OCI-LY1 (cell line): ENCODE measurements around the gene RFX5.
A peak's percentile ranks its signal among the peaks of the same experiment; 100 is the strongest.

Source experiments
- H2AFZ ChIP-seq: fragments of 200-600 bp; sonication (generic), shearing (Covaris generic); 2 replicates; pipeline ENCODE4 v1.6.0; 2014; ENCODE audit warnings: antibody characterized with exemption, mild to moderate bottlenecking, low read length
- H3F3A ChIP-seq: fragments of 200-600 bp; sonication (generic), shearing (Covaris generic); 2 replicates; pipeline ENCODE4 v1.6.0; 2014; ENCODE audit warnings: mild to moderate bottlenecking, antibody characterized with exemption, low read length, moderate library complexity; ENCODE audit not compliant: insufficient read depth
- H3K27ac ChIP-seq: fragments of 200-600 bp; sonication (generic); 2 replicates; pipeline ENCODE4 v1.5.1; 2014; ENCODE audit warnings: low read length, mixed run types, mild to moderate bottlenecking, low read depth; ENCODE audit not compliant: poor library complexity, severe bottlenecking
- H3K27me3 ChIP-seq: fragments of 200-600 bp; sonication (generic); 2 replicates; pipeline ENCODE4 v1.6.0; 2014; ENCODE audit warnings: antibody characterized with exemption, mild to moderate bottlenecking, low read length, moderate library complexity; ENCODE audit not compliant: insufficient read depth
- H3K36me3 ChIP-seq: fragments of 200-600 bp; sonication (generic); 2 replicates; pipeline ENCODE4 v1.6.1; 2014; ENCODE audit warnings: mild to moderate bottlenecking, antibody characterized with exemption, low read length, moderate library complexity, mixed read lengths; ENCODE audit not compliant: insufficient read depth
- H3K4me1 ChIP-seq: fragments of 200-600 bp; sonication (generic); 2 replicates; pipeline ENCODE4 v1.5.1; 2014; ENCODE audit warnings: mild to moderate bottlenecking, low read length, moderate library complexity; ENCODE audit not compliant: insufficient read depth, severe bottlenecking
- H3K4me2 ChIP-seq: fragments of 200-600 bp; sonication (generic), shearing (Covaris generic); 2 replicates; pipeline ENCODE4 v1.6.1; 2014; ENCODE audit warnings: low read length
- H3K4me3 ChIP-seq: fragments of 200-600 bp; sonication (generic); 2 replicates; pipeline ENCODE4 v1.5.1; 2014; ENCODE audit warnings: low read length, low read depth, mild to moderate bottlenecking, mixed read lengths; ENCODE audit not compliant: poor library complexity, severe bottlenecking
- H3K79me2 ChIP-seq: fragments of 200-600 bp; shearing (Covaris generic); 2 replicates; pipeline ENCODE4 v1.6.1; 2016; ENCODE audit warnings: mixed run types, low read length, mixed read lengths; ENCODE audit not compliant: insufficient read depth
- H3K9ac ChIP-seq: fragments of 200-600 bp; sonication (generic), shearing (Covaris generic); 2 replicates; pipeline ENCODE4 v1.6.1; 2014; ENCODE audit warnings: mild to moderate bottlenecking, low read length, mixed read lengths
- H3K9me2 ChIP-seq: fragments of 200-600 bp; sonication (generic), shearing (Covaris generic); 2 replicates; pipeline ENCODE4 v1.6.1; 2014; ENCODE audit warnings: low read depth, mild to moderate bottlenecking, low read length, mixed read lengths
- H3K9me3 ChIP-seq: fragments of 200-600 bp; shearing (Covaris generic); 2 replicates; pipeline ENCODE4 v1.6.1; 2014; ENCODE audit warnings: low read length, mixed read lengths
- H4K20me1 ChIP-seq: fragments of 200-600 bp; sonication (generic), shearing (Covaris generic); 2 replicates; pipeline ENCODE4 v1.6.0; 2016; ENCODE audit warnings: mild to moderate bottlenecking, low read length; ENCODE audit not compliant: insufficient read depth
- EZH2 ChIP-seq: fragments of 200-600 bp; sonication (generic), shearing (Covaris generic); IDR thresholded peaks from 2 replicates; pipeline ENCODE4 v1.8.0; 2017; ENCODE audit warnings: borderline replicate concordance, mixed run types, mild to moderate bottlenecking, antibody characterized with exemption, low read length, moderate library complexity, mixed read lengths
- TF ChIP-seq, protein P1 (sequence below): fragments of 200-600 bp; sonication (generic), shearing (Covaris generic); IDR thresholded peaks from 2 replicates; pipeline ENCODE4 v1.5.1; 2017; ENCODE audit warnings: mild to moderate bottlenecking, antibody characterized with exemption, low read length, moderate library complexity, mixed read lengths

Gene RFX5

DNA sequence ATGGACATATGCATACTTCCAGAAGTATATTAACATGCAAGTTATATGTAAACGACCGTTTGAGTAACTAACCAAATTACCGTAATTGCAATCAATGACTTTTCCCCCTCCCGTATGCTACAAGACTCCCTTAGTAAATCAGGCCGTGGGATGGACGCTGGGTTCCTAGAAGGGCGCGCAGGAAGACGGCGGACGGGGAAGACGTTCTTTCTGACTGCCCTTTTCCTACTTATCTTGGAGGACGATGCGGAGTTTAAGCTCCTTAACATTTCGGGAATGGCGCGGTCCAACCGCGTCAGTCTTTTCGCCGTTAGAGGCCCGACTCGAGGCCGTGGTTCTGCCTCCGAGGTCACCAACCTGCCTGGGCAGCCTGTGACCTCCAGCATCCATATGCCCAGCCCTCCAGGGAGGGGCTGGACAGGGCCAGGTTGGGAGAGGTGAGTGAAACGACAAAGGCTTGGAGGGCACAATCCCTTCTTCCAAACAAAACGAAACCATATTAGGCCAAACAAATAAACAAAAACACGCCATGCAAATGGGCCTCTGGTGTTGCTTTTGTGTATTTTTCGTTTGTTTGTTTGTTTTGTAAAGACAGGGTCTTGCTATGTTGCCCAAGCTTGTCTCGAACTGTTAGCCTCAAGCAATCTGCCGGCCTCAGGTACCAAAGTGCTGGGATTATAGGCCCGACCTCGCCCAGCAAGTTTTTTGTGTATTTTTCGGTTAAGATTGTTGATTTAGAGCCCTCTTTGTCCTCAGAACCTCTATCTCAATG is 19.0 kb downstream of the RFX5 start:
- peaks cover 20% of the 10 kb centered on the region for H3K4me1 ChIP-seq
- H3K27me3 ChIP-seq = no peaks in the 10 kb centered on the region
- H3K4me2 ChIP-seq = peak overlapping the region; percentile 85
- H3K9me3 ChIP-seq = no peaks in the 10 kb centered on the region
- no peaks in the 10 kb centered on the region for H4K20me1 ChIP-seq
- no peak overlapping the region for H3K27ac ChIP-seq
- H3F3A ChIP-seq = 0 out of 2 replicates have a peak, but pooled peaks cover 4% of the 10 kb centered on the region
- peak overlapping the region; percentile 65 for H3K9ac ChIP-seq
- peak overlapping the region; percentile 62 for H3K4me3 ChIP-seq
- H3K36me3 ChIP-seq = peaks cover 21% of the 10 kb centered on the region
- no peaks in the 10 kb centered on the region for H3K9me2 ChIP-seq
- no peak overlapping the region for H2AFZ ChIP-seq
- no peak for TF ChIP-seq EZH2
- TF ChIP-seq, protein P1, sequence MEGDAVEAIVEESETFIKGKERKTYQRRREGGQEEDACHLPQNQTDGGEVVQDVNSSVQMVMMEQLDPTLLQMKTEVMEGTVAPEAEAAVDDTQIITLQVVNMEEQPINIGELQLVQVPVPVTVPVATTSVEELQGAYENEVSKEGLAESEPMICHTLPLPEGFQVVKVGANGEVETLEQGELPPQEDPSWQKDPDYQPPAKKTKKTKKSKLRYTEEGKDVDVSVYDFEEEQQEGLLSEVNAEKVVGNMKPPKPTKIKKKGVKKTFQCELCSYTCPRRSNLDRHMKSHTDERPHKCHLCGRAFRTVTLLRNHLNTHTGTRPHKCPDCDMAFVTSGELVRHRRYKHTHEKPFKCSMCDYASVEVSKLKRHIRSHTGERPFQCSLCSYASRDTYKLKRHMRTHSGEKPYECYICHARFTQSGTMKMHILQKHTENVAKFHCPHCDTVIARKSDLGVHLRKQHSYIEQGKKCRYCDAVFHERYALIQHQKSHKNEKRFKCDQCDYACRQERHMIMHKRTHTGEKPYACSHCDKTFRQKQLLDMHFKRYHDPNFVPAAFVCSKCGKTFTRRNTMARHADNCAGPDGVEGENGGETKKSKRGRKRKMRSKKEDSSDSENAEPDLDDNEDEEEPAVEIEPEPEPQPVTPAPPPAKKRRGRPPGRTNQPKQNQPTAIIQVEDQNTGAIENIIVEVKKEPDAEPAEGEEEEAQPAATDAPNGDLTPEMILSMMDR = no peak
- peaks cover 5% of the 10 kb centered on the region; the same call in 1 of the 2 replicates for H3K79me2 ChIP-seq

DNA sequence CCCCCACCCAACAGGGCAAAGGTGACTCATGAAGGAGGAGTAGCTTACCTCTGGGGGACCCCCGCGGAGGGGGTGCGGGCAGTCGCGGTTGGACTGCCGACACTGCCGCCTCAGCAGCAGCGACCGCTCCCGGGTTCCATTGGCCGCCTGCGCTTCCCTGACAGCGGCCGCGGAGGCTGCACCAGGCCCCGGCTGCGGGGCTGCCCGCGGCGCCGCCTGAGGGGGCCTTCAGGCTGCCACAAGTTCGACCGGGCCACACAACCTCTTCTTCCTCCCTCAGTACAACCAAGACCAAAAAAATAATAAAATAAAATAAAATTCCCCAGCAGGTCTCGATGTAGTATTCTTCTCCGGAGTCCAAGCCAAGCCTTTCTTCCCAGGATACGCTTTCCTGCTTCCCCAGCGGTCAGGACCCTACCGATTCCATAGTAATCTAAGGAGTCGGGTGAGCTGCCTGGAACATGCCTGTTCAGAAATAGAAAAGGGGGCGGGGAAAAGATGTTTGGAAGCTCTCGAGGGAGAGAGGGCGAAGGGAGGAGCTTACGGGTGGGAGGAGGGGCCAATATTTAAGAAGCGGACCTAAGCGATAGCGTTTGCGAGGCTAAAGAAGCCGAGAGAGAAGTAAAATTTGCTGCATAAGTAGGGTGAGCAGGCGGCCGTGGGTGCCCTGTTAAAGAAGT is 19.7 kb downstream of the RFX5 start, which contains the start of gene PI4KB:
Gene PI4KB (minus strand): TSS at position 194 of the 680 bp plus-strand sequence. CDS start 10,935 bp downstream, outside the sequence.
- Histone ChIP-seq H4K20me1 (no peaks in the 10 kb centered on the region), H3K4me2 (peak within 1 kb of the TSS; percentile 85), H3K79me2 (peaks cover 5% of the 10 kb centered on the region; the same call in 1 of the 2 replicates), H3K9ac (peak within 1 kb of the TSS; percentile 65), H3K27ac (peak within 1 kb of the TSS; percentile 35), H3K9me2 (no peaks in the 10 kb centered on the region), H3K9me3 (no peaks in the 10 kb centered on the region), H3K27me3 (no peaks in the 10 kb centered on the region), H3F3A (0 out of 2 replicates have a peak, but pooled peaks cover 4% of the 10 kb centered on the region), H3K4me3 (peak within 1 kb of the TSS; percentile 62), H2AFZ (no peak within 1 kb of the TSS), H3K4me1 (peaks cover 20% of the 10 kb centered on the region), H3K36me3 (peaks cover 26% of the 10 kb centered on the region)
- no peak for TF ChIP-seq EZH2
- TF ChIP-seq, protein P1 = no peak

DNA sequence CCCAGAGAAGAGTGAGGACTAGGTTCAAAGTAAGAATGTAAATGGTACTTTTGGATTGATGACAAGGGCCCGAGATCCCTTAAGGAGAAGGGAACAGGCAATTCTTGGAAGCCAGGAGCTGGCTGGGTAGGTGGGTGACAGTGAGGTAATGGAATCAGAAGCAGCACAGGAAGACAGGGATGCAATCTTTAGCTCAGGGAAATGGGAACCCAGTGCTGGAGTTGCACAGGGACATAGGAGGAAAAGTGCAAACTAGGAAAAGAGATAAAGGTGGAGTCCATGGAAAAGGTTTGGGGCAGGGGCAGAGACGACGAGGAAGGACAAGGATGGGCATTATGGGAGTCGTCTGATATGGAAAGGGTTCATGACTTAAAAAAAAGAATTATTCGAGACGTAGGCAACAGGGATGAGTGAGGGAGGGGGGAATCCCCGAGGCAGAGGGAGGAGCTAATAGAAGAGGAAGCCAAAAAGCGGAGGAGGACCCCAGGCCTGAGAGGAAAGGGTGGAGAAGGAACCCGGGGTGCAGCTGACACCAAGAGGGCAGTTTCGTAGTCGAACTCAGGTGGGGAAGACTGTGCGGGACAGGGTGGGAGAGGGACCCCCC is 20.3 kb downstream of the RFX5 start:
- Histone ChIP-seq H3K9me2 (no peaks in the 10 kb centered on the region), H3K9me3 (no peaks in the 10 kb centered on the region), H4K20me1 (no peaks in the 10 kb centered on the region), H3K36me3 (peaks cover 27% of the 10 kb centered on the region), H3K79me2 (peaks cover 5% of the 10 kb centered on the region; the same call in 1 of the 2 replicates), H2AFZ (no peak overlapping the region), H3K27me3 (no peaks in the 10 kb centered on the region), H3F3A (0 out of 2 replicates have a peak, but pooled peaks cover 4% of the 10 kb centered on the region), H3K27ac (peak overlapping the region; percentile 13), H3K9ac (peak overlapping the region; percentile 65), H3K4me1 (peaks cover 20% of the 10 kb centered on the region), H3K4me3 (peak overlapping the region; percentile 62), H3K4me2 (peak overlapping the region; percentile 85)
- TF ChIP-seq, protein P1 = no peak
- no peak for TF ChIP-seq EZH2
